Superior temporal gyrus (tissue), 1 donor: ENCODE data around the gene LRP2.
A peak's percentile ranks its signal among the peaks of the same experiment; 100 is the strongest.
"Not testable (repeated sequence)": the region's sequence is repeated elsewhere in the genome, so short reads cannot be mapped to it uniquely, and the experiment has no call there.

Experiments
- DNase-seq: peaks from one replicate; pipeline ENCODE4 v3.0.0-alpha.2; 2016; ENCODE audit errors: extremely low spot score

The LRP2 gene

GRCh38 chr2:169362118-169362893 lies at the start of gene LRP2:
Gene LRP2 (minus strand): TSS chr2:169362534. CDS start chr2:169362399, 135 bp downstream.
- no peak for DNase-seq

GRCh38 chr2:169406891-169407290 lies 44.6 kb upstream of the LRP2 start:
- DNase-seq: no peak

DNA sequence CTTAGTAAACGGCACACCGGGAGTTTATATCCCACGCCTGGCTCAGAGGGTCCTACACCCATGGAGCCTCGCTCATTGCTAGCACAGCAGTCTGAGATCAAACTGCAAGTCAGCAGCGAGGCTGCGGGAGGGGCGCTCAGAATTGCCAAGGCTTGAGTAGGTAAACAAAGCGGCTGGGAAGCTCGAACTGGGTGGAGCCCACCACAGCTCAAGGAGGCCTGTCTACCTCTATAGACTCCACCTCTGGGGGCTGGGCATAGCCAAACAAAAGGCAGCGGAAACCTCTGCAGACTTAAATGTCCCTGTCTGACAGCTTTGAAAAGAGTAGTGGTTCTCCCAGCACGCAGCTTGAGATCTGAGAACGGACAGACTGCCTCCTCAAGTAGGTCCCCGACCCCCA lies 37.2 kb upstream of the LRP2 start:
- not testable (repeated sequence) for DNase-seq

GRCh38 chr2:169397697-169398096 lies 35.4 kb upstream of the LRP2 start:
- peak; percentile 73 for DNase-seq

GRCh38 chr2:169395821-169396374 lies 33.6 kb upstream of the LRP2 start:
- no peak for DNase-seq

DNA sequence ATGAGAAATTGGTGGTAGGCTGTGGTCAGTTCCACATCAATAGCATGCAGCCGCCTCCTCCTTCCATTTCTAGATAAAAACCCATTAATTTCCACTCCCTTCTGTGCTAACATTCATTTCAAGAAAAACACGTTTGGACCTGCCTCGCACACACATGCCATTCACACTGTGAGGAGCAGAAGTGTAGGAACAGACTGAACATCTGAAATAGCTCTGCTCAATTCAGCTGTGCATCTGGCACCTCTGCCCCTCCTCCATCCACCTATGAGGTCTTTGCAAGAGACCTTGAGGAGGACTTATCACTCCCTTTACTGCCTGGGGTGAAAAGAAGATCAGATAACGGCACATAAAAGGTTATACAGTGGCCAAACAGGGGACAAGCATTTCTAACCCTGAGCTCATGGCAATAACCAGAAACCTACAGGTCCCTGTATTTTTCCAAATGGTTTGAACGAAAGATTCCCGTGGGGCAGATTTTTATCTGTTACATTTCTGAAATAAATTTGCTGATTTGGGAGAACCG lies 30.8 kb upstream of the LRP2 start:
- no peak for DNase-seq

DNA sequence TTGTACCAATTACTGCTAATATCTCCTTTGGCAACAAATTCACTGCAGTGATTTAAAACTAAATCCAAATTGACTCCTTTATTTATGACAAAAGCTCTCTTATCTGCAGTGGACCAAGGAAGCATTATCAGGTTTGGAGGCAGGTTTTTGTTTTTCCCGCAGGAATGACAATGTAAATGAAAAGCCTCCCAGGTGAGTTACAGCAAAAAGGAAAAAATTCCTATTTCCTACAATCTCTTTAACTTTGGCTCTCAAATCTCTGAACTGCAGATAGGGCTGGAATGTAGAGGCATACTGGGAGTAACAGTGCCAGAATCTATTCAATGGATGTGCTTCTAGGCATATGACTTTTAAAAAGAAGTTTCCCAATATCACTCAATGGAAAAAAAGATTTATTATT lies 28.9 kb upstream of the LRP2 start:
- DNase-seq: no peak

DNA sequence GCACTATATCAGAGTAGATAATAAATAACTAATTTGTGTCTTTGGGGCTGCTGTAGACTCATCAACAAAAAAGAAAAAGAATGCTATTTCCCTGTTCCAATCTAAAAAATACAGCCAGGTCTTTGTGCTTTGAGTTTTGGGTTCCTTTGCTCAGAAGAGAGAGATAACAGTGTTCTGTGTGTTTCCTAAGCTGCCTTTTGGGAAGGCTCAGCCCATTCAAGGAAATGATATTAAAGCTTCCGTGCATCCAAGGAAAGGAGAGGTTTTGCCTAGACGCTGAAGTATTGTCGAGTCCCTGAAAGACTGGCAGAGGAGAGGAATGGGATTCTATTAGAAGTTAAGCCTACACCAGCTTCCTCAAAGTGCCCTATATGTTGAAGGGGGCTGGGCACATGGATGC lies 25.8 kb upstream of the LRP2 start:
- no peak for DNase-seq

DNA sequence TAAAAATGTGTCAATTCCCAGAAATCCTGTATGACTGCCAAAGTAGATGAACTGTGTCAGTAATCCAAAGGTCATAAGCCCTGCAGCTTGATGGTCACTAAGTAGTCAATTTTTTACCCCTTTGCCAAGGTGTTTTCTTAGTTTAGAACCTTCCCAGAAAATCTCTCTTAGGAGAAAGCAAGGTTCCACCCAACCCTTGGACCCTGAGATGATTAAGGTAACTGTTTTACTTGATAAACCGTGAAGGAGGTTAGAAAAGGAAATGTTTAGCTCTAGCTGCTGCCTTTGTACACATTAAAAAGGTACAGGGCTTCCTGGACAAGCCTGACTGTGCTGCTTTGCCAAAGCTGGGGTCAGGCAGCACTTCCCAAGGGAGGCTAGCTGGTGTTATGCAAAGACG lies 24.4 kb upstream of the LRP2 start:
- no peak for DNase-seq

- DNase-seq: no peak
Observed at GRCh38 chr2:169384816-169385215, 22.5 kb upstream of the LRP2 start.

DNA sequence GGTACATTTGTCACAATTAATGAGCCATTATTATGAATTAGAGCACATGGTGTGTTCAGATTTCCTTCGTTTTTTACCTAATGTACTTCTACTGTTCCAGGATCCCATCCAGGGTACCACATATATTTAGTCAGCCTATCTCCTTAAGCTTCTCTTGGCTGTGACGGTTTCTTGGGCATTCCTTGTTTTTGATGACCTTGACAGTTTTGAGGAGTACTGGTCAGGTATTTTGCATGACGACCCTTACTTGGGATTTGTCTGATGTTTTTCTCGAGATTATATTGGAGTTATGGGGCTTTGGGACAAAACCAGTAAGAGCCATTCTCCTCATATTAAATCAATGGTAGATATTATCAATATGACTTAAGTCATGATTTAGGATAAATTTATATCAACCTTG lies 10.2 kb upstream of the LRP2 start:
- no peak for DNase-seq

- no peak for DNase-seq
Observed at GRCh38 chr2:169366066-169366465, 3.7 kb upstream of the LRP2 start.

DNA sequence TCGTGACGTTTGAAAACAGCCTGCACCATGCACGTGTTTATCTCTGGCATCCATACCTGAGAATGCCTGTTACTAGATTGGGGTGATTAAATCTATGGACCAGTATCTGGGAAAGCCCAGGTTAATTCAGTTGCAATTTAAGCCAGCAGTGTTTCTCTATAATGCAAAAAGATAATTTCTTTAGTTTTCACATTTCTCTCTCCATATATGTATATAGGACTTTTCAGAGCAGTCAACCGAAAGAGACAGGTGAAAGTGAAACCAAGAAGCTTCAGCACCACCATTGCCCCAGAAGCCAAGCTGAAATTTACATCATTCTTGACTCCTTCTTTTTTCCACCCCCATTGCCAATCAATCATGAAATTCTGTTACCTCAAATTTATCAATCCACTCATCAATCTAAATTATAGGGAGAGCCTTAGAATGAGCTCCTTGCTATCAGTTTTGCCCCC lies 2.7 kb upstream of the LRP2 start:
- DNase-seq: no peak

DNA sequence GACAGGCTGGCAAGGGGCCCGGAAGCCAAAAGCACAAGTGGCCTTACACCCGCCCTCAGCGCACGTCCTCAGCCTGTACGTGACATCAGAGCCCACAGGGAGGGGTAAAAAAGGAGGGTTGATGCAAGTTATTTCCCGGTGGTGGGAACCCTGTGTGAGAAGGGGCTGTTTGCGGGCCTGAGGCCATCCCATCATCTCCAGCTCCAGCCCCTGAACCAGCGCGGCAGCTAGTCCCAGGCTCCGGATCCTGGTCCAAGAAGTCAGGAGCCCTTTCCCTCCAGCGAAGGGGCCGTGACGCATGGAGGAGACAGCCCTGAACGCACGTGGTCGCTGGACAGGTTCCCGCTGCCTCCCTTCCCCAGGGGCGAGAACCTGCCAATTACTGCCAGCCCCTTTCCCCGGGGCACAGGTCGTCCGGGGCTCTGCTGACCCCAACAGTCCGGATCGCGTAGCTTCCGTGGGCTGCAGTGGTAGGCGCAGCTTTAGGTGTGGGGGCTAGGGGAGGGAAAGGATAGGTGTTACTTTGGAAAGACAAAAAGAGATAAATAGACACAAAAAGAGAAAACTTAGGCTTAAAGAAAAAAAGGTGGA lies 1.3 kb upstream of the LRP2 start:
- DNase-seq: peak; percentile 60

DNA sequence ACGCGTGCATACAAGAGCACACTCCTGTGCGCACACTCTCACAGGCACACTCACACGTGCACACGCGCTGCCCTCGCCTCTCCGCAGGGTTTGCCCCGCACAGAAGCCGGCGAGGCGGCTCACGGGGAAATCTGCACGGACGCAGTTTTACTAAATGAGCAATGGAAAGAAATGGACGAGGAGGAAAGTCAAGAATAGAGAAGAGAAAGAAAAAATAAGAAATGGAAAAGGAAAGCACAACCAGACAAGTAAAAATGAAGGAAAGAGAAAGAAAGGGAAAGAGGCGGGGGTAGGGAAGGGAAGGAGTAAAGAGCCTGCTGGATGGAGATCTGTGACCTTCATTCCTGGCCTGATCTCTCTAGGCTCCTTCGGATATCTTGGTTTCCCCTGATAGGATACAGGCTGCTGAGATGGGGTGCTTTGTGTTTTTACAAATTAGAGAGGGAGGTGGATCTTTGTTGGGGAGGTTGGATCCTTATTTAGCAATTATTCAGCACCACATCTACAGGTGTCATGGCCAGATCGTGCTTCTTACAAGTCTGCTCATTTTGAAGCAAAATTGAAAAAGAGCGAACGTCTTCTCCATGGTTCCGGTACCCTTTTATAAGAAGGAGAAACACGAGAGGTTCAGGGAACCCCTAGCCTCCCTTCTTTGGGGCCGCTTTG lies 693 bp upstream of the LRP2 start:
- DNase-seq: no peak

GRCh38 chr2:169361706-169362117 lies 622 bp downstream of the LRP2 start:
- no peak for DNase-seq

DNA sequence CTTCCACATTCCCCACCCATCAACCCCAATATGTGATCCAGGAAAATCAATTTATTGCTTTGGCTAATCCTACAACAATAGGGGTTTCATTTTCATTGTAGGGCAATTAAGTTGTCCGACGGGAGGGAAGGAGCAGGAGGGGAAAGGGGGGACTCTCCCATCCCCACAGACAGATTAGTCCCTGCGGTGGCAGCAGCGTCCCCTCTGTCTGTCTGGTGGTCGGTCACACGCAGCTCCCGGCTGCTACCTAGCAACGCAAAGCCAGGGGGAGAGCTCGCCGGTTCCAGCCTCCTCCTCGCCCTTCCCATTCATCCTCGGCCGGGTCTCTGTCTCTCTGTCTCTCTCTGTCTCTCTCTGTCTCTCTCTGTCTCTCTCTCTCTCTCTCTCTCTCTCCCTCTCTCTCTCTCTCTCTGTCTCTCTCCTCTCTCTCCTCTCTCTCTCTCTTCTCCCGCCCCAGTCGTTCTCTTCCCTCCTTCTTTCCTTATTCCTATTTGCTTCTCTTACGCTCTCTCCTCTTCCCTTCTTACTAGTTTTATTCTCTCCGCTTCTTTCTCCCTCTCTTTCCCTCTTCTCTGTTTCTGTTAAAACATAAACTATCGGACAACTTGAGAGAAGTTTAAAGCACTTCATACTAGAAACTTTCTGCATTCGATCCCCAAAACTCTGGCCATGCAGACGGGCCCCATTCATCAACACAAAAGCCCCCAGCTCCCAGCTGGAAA lies 1.2 kb downstream of the LRP2 start:
- no peak for DNase-seq

GRCh38 chr2:169358016-169358415 lies 4.3 kb downstream of the LRP2 start:
- DNase-seq: no peak

DNA sequence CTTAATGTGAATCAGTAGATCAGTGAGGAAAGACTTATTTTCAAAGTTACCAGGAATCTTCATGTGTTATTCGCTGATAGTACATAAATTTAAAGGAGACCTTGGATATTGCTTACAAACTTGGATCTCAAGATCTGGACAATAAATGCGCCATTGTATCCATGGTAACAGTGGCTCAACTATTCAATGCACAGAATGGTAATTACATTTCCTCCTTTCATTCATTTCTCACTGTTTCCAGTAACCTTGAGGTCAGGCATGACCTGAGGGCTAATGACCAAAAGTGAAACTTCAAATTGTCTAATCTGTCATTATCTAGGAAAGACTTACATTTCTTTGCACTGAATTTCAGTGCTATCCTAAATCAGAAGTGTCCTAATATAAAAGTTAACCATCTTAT lies 8.1 kb downstream of the LRP2 start:
- peak; percentile 19 for DNase-seq

DNA sequence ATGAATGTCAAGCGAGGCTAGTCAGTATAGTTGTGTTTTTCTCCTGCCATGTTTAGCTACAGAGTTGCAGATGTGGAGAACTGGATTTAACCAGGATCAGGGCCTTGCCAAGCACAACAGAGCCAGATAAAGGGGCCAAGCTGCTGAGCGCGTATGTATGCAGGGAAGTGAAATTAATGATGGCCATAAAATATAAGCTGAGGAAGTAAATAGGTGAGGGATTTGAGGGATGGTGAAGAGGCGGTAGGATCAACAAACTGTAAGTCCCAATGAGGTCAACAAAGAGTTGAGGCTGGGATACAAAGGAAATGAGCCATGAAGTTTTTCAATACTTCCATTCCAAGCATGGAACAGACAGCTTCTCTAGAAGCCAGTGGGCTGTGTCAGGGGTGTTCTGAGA lies 10.6 kb downstream of the LRP2 start:
- DNase-seq: no peak

DNA sequence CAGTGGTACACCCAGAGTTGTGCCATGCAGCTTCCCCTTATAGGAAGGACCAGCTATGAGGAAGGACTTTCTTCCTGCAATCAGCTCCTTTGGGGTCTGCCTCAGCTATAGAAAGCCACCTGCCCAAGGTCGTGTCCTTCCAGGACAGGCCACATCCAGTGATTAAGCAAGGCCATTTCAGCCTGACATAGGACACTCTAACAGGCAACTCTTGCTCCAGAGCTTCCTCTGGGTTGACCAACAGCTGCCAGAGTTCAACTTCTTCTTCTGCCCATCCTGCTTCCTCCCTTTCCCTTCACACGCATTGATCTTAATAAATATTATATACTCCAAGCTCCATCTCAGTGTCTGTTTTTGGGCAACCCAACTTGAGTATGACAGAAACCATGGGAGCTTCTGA lies 12.8 kb downstream of the LRP2 start:
- no peak for DNase-seq
